ENCODE measurements around the gene AFAP1. TPM values are rescaled to one million over a fixed set of nuclear protein-coding genes. Genes with fewer than 3 reads are reported as not detected.

AFAP1 gene
- total RNA-seq, 2 donors from 2014 or later = 18.2 to 22.5 TPM

GRCh38 chr4:7861440-7861881 is 78.2 kb downstream of the AFAP1 start:
- H3K9ac ChIP-seq (ENCODE audit: extremely low read depth, low read length, poor library complexity, severe bottlenecking) = no peak overlapping the region
- peaks cover 5% of the 10 kb centered on the region for H3K4me1 ChIP-seq (ENCODE audit: control insufficient read depth, insufficient read depth, low read length)
- peak overlapping the region; percentile 86 for H3K27ac Mint-ChIP-seq
- H3K4me1 Mint-ChIP-seq = peaks cover 20% of the 10 kb centered on the region
- H3K4me3 ChIP-seq (ENCODE audit: low read length) = no peak overlapping the region
- DNase-seq = peak; percentile 78
- peaks cover 1% of the 10 kb centered on the region for H3K27me3 Mint-ChIP-seq (ENCODE audit: insufficient read depth)
- H3K9me3 Mint-ChIP-seq = peaks cover 8% of the 10 kb centered on the region
- H3K36me3 ChIP-seq (ENCODE audit: control insufficient read depth, insufficient read depth, low read length) = peaks cover 39% of the 10 kb centered on the region
- H3K27me3 ChIP-seq (ENCODE audit: control insufficient read depth, insufficient read depth, low read length, poor library complexity, severe bottlenecking) = no peaks in the 10 kb centered on the region
- no peaks in the 10 kb centered on the region for H3K9me3 ChIP-seq (ENCODE audit: control insufficient read depth, low read length)
- WGBS, 2 experiments (ENCODE audit: insufficient coverage in 1 of 2, insufficient read length in 1 of 2) = 41 to 56% methylated on average over 6 of the region's 6 CpGs
- H3K36me3 Mint-ChIP-seq (ENCODE audit: low read depth) = peaks cover 33% of the 10 kb centered on the region
- TF ChIP-seq, protein P1, sequence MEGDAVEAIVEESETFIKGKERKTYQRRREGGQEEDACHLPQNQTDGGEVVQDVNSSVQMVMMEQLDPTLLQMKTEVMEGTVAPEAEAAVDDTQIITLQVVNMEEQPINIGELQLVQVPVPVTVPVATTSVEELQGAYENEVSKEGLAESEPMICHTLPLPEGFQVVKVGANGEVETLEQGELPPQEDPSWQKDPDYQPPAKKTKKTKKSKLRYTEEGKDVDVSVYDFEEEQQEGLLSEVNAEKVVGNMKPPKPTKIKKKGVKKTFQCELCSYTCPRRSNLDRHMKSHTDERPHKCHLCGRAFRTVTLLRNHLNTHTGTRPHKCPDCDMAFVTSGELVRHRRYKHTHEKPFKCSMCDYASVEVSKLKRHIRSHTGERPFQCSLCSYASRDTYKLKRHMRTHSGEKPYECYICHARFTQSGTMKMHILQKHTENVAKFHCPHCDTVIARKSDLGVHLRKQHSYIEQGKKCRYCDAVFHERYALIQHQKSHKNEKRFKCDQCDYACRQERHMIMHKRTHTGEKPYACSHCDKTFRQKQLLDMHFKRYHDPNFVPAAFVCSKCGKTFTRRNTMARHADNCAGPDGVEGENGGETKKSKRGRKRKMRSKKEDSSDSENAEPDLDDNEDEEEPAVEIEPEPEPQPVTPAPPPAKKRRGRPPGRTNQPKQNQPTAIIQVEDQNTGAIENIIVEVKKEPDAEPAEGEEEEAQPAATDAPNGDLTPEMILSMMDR (conservative IDR thresholded peaks at IDR 0.05) = no peak
- H3K4me3 Mint-ChIP-seq = no peak overlapping the region
- H3K27ac ChIP-seq (ENCODE audit: low read depth, low read length) = peak overlapping the region; percentile 26

DNA sequence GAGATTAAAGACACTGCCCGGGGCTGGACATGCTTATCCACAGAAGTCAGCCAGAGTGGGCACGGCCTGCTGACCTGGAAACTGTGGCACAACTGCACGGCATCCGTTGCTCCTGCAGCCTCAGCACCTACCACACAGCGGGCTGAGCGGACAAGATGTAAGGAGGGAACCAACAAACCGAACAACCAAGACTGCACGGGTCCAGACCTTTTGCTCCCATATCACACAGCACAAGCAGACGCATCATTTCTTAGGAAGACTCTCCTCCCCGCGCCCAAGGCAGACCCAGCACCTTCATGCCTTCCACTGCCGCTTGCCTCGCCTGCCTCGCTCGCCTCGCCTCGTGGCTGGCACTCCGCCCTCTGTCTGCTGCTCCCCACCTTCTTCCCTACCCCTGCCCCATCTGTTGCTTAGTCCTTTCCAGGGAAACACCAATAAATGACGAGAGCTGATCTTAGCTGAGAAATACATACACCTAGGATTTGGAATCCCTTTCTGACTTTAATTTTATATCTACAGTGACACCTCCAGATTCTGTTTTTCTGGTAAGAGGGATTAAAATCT is 79.0 kb downstream of the AFAP1 start:
- Histone ChIP-seq H3K9me3 (ENCODE audit: control insufficient read depth, low read length) (no peaks in the 10 kb centered on the region), H3K36me3 (ENCODE audit: control insufficient read depth, insufficient read depth, low read length) (peaks cover 38% of the 10 kb centered on the region), H3K4me3 (ENCODE audit: low read length) (no peak overlapping the region), H3K4me1 (ENCODE audit: control insufficient read depth, insufficient read depth, low read length) (peaks cover 5% of the 10 kb centered on the region), H3K27me3 (ENCODE audit: control insufficient read depth, insufficient read depth, low read length, poor library complexity, severe bottlenecking) (no peaks in the 10 kb centered on the region), H3K27ac (ENCODE audit: low read depth, low read length) (no peak overlapping the region), H3K9ac (ENCODE audit: extremely low read depth, low read length, poor library complexity, severe bottlenecking) (no peak overlapping the region)
- TF ChIP-seq, protein P1 (conservative IDR thresholded peaks at IDR 0.05) = no peak
- Mint-ChIP-seq H3K36me3 (ENCODE audit: low read depth) (peaks cover 28% of the 10 kb centered on the region), H3K27ac (peak overlapping the region; percentile 49), H3K27me3 (ENCODE audit: insufficient read depth) (peaks cover 1% of the 10 kb centered on the region), H3K9me3 (peaks cover 8% of the 10 kb centered on the region), H3K4me3 (no peak overlapping the region), H3K4me1 (peaks cover 20% of the 10 kb centered on the region)
- WGBS, 2 experiments (ENCODE audit: insufficient coverage in 1 of 2, insufficient read length in 1 of 2) = 92 to 93% methylated on average over 9 to 19 of the region's 19 CpGs
- no peak for DNase-seq

- Mint-ChIP-seq H3K27me3 (ENCODE audit: insufficient read depth) (peaks cover 1% of the 10 kb centered on the region), H3K27ac (no peak overlapping the region), H3K4me1 (peaks cover 20% of the 10 kb centered on the region), H3K36me3 (ENCODE audit: low read depth) (peaks cover 28% of the 10 kb centered on the region), H3K4me3 (no peak overlapping the region), H3K9me3 (peaks cover 6% of the 10 kb centered on the region)
- WGBS, 2 experiments (ENCODE audit: insufficient coverage in 1 of 2, insufficient read length in 1 of 2) = 70 to 100% methylated on average over 2 to 4 of the region's 4 CpGs
- no peaks in the 10 kb centered on the region for H3K27me3 ChIP-seq (ENCODE audit: control insufficient read depth, insufficient read depth, low read length, poor library complexity, severe bottlenecking)
- no peak overlapping the region for H3K9ac ChIP-seq (ENCODE audit: extremely low read depth, low read length, poor library complexity, severe bottlenecking)
- H3K27ac ChIP-seq (ENCODE audit: low read depth, low read length) = no peak overlapping the region
- H3K4me1 ChIP-seq (ENCODE audit: control insufficient read depth, insufficient read depth, low read length) = peaks cover 5% of the 10 kb centered on the region
- no peak overlapping the region for H3K4me3 ChIP-seq (ENCODE audit: low read length)
- no peak for DNase-seq
- peaks cover 36% of the 10 kb centered on the region for H3K36me3 ChIP-seq (ENCODE audit: control insufficient read depth, insufficient read depth, low read length)
- no peaks in the 10 kb centered on the region for H3K9me3 ChIP-seq (ENCODE audit: control insufficient read depth, low read length)
- TF ChIP-seq, protein P1 (conservative IDR thresholded peaks at IDR 0.05) = no peak
Observed at GRCh38 chr4:7859326-7859725, 80.3 kb downstream of the AFAP1 start.
